ENCODE measurements around the gene INTS7.
"Not testable (repeated sequence)": the region's sequence is repeated elsewhere in the genome, so short reads cannot be mapped to it uniquely, and the experiment has no call there.

The INTS7 gene

DNA sequence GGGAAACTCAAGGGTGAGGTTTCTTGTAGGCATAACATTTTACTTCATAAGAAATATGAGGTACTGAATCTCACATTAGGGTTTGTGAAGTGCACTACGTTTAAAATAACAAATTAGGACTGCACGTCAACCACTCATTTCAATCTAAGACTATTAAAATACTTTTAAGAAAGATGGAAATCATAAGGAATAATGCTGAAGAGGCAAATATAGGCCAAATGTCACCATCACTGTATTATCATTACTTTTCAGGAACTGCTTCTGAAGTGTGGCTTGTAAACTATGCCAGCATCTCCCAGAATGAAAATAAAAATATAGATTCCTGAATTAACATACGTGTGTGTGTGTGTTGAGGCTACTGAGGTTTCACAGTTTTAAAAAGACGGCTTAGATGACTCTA is 56.8 kb downstream of the INTS7 start:
- no peak for DNase-seq (ENCODE audit: low read depth in 2 of 2)

DNA sequence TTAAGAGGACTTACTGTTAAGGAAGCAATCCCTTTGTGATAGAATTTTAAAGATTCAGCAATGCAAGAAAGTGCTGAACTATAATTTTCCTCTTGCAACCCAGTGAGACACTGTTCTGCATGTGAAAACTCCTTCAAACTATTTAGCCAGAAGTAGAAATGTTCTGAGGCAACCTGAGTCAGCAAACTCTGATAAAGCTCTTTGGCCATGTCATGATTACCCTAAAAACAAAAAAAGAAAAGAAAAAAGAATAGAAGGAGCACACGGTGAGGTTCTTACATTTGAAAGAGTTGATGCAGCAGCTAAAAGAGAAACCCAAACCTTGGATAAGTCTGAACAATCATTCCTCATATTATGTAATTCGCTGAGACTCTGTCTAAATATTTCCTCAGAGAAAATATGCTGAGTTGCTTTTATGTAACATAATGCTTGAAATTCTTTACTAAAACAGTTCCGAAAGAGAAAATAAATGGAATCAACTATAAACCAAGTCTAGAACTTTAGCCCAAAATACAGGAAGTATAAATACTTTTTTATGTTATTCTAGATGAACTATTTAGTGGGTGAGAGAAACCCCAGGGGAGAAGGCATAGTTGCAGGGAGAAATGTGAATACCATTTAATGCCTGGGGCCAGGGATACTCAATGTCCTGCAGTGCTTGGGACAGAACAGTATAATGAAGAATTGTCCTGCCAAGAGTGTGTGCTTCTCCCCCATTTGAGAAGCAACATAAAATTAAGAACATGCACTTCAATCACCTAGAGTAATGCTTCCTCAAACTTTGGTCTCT is 60.0 kb downstream of the INTS7 start:
- DNase-seq (ENCODE audit: low read depth in 2 of 2), result no peak

DNA sequence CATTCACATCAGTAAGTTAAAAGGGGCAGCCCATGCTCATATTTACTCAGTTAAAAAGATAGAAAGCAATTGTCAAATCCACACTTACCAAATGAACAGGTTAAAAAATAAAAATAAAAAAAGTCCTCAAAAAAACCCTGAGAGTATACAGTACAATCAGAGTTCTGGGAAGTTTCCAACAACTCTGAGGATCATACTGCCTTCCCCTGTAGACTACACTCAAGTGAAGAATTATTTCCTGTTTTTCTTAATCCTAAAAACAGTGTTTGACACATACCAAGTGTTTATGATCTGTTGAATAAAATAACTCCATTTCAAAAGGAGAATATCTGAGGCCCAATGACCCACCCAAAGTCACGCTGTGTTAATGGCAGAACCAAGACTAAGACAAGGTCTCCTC is 61.8 kb downstream of the INTS7 start:
- no peak for DNase-seq (ENCODE audit: low read depth in 2 of 2)

DNA sequence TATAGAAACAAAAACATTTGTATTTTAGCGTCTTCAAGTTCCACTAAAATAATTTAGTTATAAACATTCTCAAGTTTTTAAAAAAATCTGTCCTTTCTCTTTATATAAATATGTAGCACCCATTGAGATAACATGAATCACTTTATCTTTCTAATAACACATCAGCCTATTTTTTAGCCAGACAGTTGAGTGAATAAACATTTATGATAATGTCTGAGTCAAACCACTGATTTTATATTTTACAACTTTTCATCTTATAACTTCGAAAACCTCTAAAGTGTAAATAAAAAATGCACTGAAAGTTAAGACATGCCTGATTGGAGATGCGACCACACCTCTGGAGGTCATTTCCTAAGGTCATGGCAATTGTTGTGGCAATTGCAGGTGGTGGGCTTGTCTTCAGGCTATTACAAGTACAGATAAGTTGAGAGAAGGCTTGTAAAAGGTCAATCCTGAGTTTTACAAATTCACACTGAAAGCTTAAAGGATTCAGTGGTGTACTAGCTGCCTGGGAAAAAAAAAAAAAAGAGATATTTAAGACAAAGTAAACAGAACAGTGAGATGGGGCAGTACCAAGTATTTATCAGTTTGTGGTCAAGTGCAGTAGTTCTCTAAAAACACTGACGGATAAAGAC is 67.0 kb downstream of the INTS7 start:
- no peak for DNase-seq (ENCODE audit: low read depth in 2 of 2)

DNA sequence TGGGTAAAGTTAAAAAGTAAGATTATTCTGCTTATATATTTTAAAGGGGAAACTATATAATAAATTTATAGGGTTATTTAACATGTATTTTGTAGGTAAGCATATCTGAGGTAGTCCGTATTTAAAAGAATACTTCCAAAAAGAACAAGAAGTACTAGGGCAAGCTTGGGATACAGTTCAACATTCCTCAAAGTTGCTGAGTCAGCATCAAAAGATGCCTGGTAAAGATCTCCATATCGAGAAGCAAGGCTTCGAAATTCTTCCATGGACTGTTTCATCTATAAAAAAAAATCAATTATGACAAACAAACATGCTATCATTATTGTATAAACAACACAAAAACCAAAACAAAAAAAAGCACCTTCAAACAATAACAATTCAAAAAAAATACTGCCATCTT is 67.7 kb downstream of the INTS7 start:
- no peak for DNase-seq (ENCODE audit: low read depth in 2 of 2)

DNA sequence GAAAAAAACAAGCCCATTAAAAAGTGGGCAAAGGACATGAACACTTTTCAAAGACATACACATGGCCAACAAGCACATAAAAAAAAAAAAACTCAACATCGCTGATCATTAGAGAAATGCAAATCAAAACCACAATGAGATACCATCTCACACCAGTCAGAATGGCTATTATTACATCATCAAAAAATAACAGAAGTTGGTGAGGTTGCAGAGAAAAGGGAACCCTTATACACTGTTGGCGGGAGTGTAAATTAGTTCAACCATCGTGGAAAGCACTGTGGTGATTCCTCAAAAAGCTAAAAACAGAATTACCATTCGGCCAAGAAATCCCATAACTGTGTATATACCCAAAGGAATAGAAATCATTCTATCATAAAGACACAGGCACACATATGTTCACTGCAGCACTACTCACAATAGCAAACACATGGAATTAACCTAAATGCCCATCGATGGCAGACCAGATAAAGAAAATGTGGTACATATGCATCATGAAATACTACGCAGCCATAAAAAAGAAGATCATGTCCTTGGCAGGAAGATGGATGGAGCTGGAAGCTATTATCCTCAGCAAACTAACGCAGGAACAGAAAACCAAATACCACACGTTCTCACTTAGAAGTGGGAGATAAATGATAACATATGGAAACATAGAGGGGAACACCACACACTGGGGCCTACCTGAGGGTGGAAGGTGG is 70.1 kb downstream of the INTS7 start:
- no peak for DNase-seq (ENCODE audit: low read depth in 2 of 2)

DNA sequence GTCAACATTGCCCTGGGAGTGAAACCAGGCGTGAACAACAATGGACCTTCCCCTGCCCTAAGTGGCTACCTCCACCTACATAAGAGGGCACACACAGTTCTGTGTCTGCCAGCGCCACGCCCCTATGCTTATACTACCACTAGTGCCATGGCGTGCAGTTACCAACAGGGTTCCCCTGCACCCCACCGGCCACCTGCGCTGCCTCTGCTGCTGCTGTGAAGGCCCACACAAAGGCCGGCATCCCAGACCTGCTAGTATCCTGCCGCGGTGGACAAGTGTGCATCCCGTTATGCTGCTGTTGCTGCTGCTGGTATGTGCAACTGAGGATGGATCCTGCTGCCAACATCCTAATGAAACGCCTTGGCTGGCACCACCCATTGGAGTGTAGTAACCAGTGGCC is 75.7 kb downstream of the INTS7 start:
- no peak for DNase-seq (ENCODE audit: low read depth in 2 of 2)

DNA sequence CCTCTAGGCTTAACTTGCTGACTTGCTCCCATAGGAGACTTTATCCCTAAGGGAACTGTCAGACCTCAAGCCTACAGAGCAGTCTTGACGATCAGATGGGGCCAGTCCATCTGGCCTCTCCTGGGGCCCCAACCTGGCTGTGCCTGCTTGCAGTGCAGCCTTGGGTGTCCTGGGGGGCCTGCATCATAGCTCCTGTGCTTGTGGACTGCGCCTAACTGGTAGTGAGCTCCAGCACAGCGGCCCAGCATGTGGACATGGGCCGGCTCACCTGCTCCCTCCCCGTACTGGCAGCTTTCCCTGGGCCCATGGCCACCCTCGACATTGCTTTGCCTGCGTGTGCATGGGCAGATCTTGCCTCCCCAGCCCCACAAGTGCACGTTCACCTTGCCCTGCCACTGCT is 76.1 kb downstream of the INTS7 start:
- no peak for DNase-seq (ENCODE audit: low read depth in 2 of 2)

DNA sequence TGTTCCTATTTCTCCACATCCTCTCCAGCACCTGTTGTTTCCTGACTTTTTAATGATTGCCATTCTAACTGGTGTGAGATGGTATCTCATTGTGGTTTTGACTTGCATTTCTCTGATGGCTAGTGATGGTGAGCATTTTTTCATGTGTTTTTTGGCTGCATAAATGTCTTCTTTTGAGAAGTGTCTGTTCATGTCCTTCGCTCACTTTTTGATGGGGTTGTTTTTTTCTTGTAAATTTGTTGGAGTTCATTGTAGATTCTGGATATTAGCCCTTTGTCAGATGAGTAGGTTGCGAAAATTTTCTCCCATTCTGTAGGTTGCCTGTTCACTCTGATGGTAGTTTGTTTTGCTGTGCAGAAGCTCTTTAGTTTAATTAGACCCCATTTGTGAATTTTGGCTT is 81.3 kb downstream of the INTS7 start:
- not testable (repeated sequence) for DNase-seq (ENCODE audit: low read depth in 2 of 2)

DNA sequence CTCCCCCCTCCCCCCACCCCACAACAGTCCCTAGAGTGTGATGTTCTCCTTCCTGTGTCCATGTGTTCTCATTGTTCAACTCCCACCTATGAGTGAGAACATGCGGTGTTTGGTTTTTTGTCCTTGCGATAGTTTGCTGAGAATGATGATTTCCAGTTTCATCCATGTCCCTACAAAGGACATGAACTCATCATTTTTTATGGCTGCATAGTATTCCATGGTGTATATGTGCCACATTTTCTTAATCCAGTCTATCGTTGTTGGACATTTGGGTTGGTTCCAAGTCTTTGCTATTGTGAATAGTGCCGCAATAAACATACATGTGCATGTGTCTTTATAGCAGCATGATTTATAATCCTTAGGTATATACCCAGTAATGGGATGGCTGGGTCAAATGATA is 81.8 kb downstream of the INTS7 start:
- DNase-seq (ENCODE audit: low read depth in 2 of 2), result not testable (repeated sequence)

DNA sequence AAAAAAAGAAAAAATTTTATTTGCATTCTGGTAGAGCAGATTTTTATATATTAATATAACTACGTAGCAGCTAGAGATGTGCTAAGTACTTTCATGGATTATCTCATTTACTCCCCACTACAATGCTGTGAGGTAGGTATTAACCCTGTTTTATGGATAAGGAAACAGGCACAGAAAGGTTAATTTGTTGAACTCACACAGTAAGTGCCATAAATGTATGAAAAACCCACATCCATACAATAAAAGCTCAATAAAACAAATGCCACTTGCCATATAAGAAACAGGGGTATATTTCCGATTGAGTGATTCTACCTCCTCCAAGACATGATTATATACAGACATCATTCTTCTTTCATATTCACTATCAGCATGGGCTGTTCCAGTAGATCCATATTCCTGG is 83.1 kb downstream of the INTS7 start:
- DNase-seq (ENCODE audit: low read depth in 2 of 2), result no peak

DNA sequence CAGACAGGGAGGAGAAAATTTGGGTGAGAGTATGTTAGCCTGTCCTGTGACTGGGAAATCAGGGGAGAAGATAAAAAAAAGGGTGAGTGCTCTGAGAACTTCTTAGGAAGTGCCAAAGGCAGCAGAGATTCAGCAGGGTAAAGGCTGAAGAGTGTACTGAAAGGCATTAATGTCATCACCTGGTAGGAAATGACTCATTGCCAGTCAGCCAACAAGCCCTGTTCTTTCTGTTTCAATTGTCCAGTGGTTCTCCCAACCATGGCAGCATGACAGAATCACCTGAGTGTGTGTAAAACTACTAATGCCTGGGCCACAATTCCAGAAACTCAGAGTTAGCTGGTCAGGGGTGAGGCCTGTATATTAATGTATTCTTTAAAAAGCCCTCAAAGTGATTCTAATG is 83.5 kb downstream of the INTS7 start:
- DNase-seq (ENCODE audit: low read depth in 2 of 2), result no peak

DNA sequence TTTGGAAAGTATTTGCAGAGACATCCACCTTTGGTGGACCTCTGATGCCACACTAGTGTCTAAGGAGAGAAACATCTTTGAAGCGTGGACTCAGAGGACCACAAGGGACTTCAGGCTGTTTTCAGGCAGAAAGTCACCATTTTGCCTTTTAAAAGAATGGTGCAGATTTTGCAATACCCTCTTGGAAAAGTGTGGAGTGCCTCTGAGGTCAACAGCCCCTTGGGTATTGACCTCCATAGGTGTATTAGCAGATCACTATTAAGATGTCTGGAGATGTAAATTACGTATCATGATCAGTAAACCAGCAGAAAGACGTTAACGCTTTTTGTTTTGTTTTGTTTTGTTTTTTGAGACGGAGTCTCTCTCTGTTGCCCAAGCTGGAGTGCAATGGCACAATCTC is 87.0 kb downstream of the INTS7 start:
- no peak for DNase-seq (ENCODE audit: low read depth in 2 of 2)

DNA sequence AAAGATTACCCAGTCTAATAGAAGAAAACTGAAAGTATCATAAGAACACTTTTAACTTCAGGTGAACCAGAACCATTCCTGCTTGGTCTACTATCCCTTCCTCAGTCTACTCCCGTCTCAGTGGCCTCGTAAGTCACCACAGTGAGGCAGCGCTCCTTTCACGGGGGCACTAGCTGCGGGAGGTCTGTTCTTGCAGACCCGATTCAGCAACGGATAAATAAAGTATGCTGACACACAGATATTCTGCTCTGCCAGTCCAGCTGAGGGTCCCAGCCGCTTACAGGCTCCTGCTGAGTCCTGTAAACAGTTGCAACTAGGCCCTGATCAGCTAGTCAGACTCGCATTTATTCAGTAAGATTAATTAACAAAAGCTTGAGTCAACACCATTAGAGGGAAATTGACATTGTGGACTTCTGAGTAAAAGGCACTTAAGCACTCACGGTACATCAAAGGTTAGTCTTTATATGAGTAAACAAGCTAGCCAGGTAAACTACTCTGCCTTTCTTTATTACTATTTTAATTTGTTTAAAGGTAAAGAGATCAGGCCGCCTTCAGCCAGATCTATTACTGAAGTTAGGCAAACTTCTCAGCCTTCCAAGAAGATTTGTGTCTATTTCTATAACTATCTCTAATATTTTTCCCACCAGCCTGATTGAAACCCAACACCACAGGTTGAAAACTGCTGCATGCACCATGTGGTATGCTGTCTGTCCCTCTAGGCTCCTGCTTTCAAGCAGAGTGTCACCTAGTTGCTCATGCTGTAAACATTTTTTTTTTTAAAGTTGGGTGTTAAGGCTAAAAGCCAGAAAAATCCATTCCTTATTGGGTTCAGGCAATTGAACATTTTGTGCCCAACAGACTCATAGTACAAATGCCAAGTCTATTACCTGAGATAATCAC is 87.7 kb downstream of the INTS7 start:
- DNase-seq (ENCODE audit: low read depth in 2 of 2), result no peak

DNA sequence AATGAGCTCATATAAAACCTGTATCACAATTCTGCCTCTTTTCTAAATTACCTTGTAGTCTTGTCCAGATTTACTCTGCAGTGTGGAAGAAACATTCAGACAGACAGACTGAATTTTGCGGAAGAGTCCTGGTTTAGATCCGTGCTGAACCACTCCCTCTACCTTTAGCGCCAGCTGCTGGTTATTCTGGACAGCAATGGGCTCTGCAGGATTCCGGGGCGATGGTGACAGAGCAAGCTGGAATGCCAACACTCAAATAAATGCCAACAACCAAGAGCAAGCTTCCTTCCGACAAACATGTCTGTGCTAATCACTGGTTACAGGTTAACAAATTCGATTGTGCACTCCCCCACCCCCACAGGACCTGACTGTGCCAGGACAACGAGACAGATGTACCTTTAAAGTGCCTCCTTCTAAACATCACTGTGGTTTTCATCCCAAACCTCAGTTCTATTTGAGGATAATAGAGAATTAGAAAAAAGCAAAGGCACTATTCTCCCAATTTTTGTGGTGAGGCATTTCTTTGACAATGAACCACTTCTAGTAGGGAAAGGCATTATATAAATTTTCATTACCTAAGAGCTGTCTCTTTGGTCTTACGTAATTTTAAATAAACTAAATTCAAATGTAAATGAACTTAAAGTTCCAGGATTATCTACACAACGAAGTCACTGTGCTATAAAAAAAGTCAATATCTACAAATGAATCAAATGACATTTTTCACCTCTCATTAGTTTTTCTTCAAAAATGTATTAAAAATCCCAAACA is 90.4 kb downstream of the INTS7 start:
- DNase-seq (ENCODE audit: low read depth in 2 of 2), result no peak

DNA sequence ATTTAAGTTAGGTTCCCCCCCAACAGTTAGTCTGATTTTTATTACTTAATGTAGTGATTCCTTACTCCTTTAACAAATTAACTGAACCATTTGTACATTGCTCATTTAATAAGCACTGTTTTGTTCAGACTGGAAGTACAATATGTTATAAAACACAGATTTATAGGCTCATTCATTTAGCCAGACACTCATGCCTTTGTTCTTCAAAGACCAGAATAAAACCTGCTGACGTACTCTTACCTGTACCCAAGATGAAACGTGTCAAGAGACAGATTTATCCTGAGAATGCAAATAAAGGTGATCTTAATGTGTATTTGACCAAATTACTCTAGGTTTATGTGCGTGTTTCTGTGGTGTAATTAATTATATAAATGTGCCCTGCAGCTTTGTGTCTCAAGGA is 92.8 kb downstream of the INTS7 start:
- DNase-seq (ENCODE audit: low read depth in 2 of 2), result no peak

DNA sequence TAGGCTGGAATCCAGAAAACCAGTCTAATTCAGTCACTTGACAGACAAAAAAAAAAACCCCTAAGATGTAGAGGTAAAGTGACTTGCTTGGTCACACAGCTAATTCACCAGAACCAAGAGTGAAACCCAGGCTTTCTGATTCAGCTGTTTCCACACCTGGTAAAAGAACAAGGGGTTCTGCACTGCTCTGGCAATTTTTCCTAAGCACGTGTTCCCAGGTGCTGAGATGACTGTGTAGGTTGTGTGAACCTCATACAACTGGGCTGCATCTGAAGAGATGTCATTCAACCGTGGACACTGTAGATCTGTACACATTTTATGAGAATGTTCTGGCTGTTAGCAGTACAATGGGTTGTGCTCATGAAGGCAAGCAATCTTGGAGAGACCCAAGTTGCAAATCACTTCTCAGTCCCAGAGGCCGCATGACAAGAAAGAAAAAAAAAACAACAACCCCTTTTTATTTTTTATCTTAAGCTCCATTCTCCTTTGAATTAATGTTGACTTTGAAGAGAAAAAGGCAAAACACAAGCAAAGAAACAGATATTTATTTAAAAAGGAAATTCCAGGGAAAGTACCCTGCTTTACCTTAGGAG is 95.4 kb downstream of the INTS7 start:
- peak; percentile 48 to 53 for DNase-seq (ENCODE audit: low read depth in 2 of 2)

DNA sequence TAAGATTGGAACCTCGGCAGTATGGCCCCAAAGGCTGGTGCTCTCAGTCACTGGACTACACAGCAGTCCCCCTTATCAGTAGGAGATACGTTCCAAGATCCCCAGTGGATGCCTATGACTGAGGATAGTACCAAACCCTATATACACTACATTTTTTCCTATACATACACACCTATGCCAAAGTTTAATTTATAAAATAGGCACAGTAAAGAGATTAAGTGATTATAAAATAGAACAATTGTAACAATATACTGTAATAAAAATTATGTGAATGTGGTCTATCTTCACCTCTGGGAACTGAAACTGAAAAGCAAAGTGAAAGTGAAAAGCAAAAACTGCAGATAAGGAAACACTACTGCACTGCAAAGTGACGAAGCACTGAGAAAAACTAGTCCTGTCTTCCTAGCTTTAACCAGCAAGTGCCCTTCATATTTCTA is 96.8 kb downstream of the INTS7 start:
- DNase-seq (ENCODE audit: low read depth in 2 of 2), result no peak

DNA sequence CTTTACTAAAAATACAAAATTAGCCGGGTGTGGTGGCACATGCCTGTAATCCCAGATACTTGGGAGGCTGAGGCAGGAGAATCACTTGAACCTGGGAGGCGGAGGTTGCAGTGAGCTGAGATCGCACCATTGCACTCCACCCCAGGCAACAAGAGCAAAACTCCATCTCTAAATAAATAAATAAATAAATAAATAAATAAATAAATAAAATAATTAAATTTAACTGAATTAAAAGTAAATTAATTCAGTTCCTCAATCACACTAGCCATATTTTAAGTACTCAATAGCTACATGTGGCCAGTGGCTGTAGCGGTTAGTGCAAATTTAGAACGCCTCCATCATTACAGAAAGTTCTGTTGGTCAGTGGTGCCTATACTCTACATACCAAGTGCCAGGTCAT is 97.9 kb downstream of the INTS7 start:
- not testable (repeated sequence) for DNase-seq (ENCODE audit: low read depth in 2 of 2)

DNA sequence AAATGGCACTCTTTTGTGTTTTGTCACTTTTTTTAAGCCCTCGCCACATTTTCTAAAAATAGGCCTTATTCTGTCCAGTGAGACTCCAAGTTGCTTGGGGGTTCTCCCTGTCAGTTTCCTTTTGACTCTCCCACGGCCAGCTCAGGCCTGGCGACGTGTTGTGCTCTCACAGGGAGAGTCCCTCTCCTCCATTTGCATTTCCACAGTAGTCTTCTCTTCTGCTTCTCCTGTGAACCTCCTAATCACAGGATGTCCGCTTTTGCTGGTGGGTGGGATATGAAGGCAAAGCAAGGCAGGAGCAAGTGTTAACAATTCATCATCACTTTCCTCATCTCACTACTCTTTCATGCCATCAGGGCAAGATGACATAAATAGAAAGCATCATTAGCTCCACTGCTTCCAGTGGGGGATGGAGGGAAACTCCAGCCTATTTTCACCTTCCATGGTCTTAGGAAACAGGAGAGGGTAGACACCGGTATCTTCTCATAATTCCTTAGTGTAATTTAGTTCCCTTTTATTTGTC is 99.8 kb downstream of the INTS7 start:
- peak; percentile 67 to 69 for DNase-seq (ENCODE audit: low read depth in 2 of 2)

Data from stimulated activated CD8-positive, alpha-beta memory T cell treated with anti-CD3 and anti-CD28 coated beads, Interleukin-15, amount 100 ng/mL, for 48 hours (primary cell).